ENCODE results near the gene JMJD4. TPM values are rescaled to one million over a fixed set of nuclear protein-coding genes. Genes with fewer than 3 reads are reported as not detected.

Gene JMJD4
- total and polyA plus RNA-seq, 9 of the 15 experiments (the other 6 are each of a cell fraction or from before 2014, with no cell fraction given) = 1.4 to 42.6 (median 29.2) TPM

GRCh38 chr1:227730630-227731151, 4.4 kb downstream of the JMJD4 start (continued):
- TF ChIP-seq, protein P1, sequence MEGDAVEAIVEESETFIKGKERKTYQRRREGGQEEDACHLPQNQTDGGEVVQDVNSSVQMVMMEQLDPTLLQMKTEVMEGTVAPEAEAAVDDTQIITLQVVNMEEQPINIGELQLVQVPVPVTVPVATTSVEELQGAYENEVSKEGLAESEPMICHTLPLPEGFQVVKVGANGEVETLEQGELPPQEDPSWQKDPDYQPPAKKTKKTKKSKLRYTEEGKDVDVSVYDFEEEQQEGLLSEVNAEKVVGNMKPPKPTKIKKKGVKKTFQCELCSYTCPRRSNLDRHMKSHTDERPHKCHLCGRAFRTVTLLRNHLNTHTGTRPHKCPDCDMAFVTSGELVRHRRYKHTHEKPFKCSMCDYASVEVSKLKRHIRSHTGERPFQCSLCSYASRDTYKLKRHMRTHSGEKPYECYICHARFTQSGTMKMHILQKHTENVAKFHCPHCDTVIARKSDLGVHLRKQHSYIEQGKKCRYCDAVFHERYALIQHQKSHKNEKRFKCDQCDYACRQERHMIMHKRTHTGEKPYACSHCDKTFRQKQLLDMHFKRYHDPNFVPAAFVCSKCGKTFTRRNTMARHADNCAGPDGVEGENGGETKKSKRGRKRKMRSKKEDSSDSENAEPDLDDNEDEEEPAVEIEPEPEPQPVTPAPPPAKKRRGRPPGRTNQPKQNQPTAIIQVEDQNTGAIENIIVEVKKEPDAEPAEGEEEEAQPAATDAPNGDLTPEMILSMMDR (IDR thresholded peaks at IDR 0.05 in 2 of 3, conservative IDR thresholded peaks at IDR 0.05 in 1 of 3; ENCODE audit: insufficient read depth in 2 of 3, low read depth in 1 of 3, low read length in 3 of 3) = 0 out of 6 replicates have a peak, but pooled peaks of 1 of the 3 experiments have one; percentile 35
- TF ChIP-seq E2F4 (CRISPR knock-in tag; IDR thresholded peaks at IDR 0.05; ENCODE audit: low read depth) (no peak), RBM22 (IDR thresholded peaks at IDR 0.05; ENCODE audit: low read depth, low read length, poor library complexity, severe bottlenecking) (peak; percentile 36), TOE1 (IDR thresholded peaks at IDR 0.05; ENCODE audit: borderline replicate concordance) (no peak), TOE1 (CRISPR knock-in tag; IDR thresholded peaks at IDR 0.05; ENCODE audit: borderline replicate concordance, low read depth) (peak; percentile 80; the same call in 1 of the 2 replicates), RBM14 (IDR thresholded peaks at IDR 0.05; ENCODE audit: borderline replicate concordance, insufficient read depth, low read depth, low read length) (0 out of 2 replicates have a peak, but pooled peaks have one; percentile 37), POLR2G (IDR thresholded peaks at IDR 0.05; ENCODE audit: low read depth, low read length) (peak; percentile 71), SIRT6 (IDR thresholded peaks at IDR 0.05; ENCODE audit: low read depth, low read length) (peak; percentile 27), ZNF589 (CRISPR knock-in tag; IDR thresholded peaks at IDR 0.05; ENCODE audit: low read depth) (no peak), POLR2A (conservative IDR thresholded peaks at IDR 0.05) (peak; percentile 47), SUPT5H (IDR thresholded peaks at IDR 0.05) (peak; percentile 55)
- TF ChIP-seq, protein P2, sequence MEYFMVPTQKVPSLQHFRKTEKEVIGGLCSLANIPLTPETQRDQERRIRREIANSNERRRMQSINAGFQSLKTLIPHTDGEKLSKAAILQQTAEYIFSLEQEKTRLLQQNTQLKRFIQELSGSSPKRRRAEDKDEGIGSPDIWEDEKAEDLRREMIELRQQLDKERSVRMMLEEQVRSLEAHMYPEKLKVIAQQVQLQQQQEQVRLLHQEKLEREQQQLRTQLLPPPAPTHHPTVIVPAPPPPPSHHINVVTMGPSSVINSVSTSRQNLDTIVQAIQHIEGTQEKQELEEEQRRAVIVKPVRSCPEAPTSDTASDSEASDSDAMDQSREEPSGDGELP (CRISPR knock-in tag; IDR thresholded peaks at IDR 0.05; ENCODE audit: borderline replicate concordance) = peak; percentile 30; the same call in 1 of the 2 replicates
- TF ChIP-seq, protein P3, sequence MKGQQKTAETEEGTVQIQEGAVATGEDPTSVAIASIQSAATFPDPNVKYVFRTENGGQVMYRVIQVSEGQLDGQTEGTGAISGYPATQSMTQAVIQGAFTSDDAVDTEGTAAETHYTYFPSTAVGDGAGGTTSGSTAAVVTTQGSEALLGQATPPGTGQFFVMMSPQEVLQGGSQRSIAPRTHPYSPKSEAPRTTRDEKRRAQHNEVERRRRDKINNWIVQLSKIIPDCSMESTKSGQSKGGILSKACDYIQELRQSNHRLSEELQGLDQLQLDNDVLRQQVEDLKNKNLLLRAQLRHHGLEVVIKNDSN (CRISPR knock-in tag; IDR thresholded peaks at IDR 0.05) = 0 out of 2 replicates have a peak, but pooled peaks have one; percentile 16
